ENCODE results near the gene EIF1. TPM values are rescaled to one million over a fixed set of nuclear protein-coding genes. Genes with fewer than 3 reads are reported as not detected.

The EIF1 gene
- polyA plus RNA-seq, 2 of the 4 experiments (the other 2 are of a cell fraction), result 834 to 873 TPM

DNA sequence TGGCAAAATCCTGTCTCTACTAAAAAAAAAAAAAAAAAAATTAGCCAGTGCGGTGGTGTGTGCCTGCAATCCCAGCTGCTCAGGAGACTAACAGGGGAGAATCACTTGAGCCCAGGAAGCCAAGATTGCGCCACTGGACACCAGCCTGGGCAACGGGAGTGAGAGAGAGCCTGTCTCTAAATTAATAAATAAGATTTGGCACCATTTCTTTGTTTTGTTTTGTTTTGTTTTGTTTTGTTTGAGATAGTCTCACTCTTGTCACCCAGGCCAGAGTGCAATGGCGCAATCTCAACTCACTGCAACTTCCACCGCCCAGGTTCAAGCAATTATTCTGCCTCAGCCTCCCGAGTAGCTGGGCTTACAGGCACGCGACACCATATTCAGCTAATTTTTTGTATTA, 14.0 kb downstream of the EIF1 start:
- 82% methylated on average over 8 of the region's 8 CpGs for WGBS (ENCODE audit: missing lambda C conversion rate)
- POLR2A ChIA-PET, result interaction anchor here (0.9 to 1.5 kb wide), 2 partner anchors 13 to 14 kb away, joined by 3 to 5 read pairs; no protein-coding TSS in a partner anchor
- DNase-seq (ENCODE audit: low read depth in 1 of 2, low spot score in 1 of 2), result no peak
- Histone ChIP-seq H3K27ac (no peak overlapping the region), H3K4me1 (peaks cover 13% of the 10 kb centered on the region), H3K4me2 (no peak overlapping the region), H3K9me3 (no peaks in the 10 kb centered on the region), H3K4me3 (no peak overlapping the region)
- TF ChIP-seq CHD2 (IDR thresholded peaks at IDR 0.05; ENCODE audit: low read length, partially characterized antibody), result no peak
- TF ChIP-seq ESRRA (IDR thresholded peaks at IDR 0.05; ENCODE audit: borderline replicate concordance, low read length), result no peak
- TF ChIP-seq, protein P1, sequence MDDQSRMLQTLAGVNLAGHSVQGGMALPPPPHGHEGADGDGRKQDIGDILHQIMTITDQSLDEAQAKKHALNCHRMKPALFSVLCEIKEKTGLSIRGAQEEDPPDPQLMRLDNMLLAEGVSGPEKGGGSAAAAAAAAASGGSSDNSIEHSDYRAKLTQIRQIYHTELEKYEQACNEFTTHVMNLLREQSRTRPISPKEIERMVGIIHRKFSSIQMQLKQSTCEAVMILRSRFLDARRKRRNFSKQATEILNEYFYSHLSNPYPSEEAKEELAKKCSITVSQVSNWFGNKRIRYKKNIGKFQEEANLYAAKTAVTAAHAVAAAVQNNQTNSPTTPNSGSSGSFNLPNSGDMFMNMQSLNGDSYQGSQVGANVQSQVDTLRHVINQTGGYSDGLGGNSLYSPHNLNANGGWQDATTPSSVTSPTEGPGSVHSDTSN (IDR thresholded peaks at IDR 0.05), result no peak
- TF ChIP-seq, protein P2, sequence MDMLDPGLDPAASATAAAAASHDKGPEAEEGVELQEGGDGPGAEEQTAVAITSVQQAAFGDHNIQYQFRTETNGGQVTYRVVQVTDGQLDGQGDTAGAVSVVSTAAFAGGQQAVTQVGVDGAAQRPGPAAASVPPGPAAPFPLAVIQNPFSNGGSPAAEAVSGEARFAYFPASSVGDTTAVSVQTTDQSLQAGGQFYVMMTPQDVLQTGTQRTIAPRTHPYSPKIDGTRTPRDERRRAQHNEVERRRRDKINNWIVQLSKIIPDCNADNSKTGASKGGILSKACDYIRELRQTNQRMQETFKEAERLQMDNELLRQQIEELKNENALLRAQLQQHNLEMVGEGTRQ (IDR thresholded peaks at IDR 0.05), result no peak
- no peak for TF ChIP-seq ZC3H11A (IDR thresholded peaks at IDR 0.05)
- TF ChIP-seq, protein P3, sequence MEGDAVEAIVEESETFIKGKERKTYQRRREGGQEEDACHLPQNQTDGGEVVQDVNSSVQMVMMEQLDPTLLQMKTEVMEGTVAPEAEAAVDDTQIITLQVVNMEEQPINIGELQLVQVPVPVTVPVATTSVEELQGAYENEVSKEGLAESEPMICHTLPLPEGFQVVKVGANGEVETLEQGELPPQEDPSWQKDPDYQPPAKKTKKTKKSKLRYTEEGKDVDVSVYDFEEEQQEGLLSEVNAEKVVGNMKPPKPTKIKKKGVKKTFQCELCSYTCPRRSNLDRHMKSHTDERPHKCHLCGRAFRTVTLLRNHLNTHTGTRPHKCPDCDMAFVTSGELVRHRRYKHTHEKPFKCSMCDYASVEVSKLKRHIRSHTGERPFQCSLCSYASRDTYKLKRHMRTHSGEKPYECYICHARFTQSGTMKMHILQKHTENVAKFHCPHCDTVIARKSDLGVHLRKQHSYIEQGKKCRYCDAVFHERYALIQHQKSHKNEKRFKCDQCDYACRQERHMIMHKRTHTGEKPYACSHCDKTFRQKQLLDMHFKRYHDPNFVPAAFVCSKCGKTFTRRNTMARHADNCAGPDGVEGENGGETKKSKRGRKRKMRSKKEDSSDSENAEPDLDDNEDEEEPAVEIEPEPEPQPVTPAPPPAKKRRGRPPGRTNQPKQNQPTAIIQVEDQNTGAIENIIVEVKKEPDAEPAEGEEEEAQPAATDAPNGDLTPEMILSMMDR (IDR thresholded peaks at IDR 0.05), result no peak
- no peak for TF ChIP-seq MAFK (IDR thresholded peaks at IDR 0.05; ENCODE audit: partially characterized antibody)
- TF ChIP-seq RARB (CRISPR knock-in tag; IDR thresholded peaks at IDR 0.05), result no peak
- FAIRE-seq, result no peak
- no peak for ATAC-seq
- CTCF ChIA-PET, result interaction anchor here (0.6 to 96.0 kb wide), 7 partner anchors 9 to 366 kb away, joined by 3 to 3262 read pairs (median 4); partner anchors contain the start of genes FKBP10, GAST, JUP and P3H4

DNA sequence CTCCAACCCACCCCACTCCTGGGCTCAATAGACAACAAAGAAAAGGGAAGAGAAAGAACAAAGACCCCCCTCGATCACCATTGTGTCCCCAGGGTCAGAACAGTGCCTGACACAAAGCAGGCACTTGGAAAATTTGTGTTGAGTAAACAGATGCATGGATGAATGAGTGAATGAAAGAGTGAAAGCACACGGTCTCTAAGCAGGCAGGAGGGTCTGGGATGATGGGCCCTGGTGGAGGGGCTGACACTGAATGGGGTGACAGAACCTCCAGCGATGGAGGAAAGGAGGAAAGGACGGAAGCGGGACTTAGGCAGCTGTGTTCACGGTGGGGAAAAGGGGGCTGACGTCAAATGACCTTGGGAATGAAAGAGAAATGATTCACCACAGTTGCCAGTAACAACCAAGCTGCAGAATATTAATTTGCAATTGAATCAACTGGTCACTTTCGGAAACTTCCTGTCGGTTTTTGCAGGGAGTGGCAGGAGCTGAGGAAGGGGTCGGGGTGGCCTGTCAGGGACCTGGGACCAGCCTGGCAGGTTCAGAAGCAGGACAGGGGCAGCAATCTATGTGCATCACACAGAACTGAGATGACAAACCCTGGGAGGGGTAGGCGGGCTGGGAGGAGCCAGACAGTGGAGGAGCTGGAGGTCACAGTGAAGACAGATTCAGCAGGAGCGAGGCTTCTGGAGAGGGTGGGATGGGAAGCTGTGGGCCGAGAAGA, 16.7 kb downstream of the EIF1 start:
- H3K9me3 ChIP-seq, result no peaks in the 10 kb centered on the region
- H3K4me1 ChIP-seq, result peaks cover 13% of the 10 kb centered on the region
- no peak for DNase-seq (ENCODE audit: low read depth in 1 of 2, low spot score in 1 of 2)
- ChIA-PET CTCF (interaction anchor here (0.9 to 96.0 kb wide), 7 partner anchors 10 to 1078 kb away, joined by 3 to 3262 read pairs (median 3); partner anchors contain the start of genes FKBP10, HAP1, JUP and P3H4), POLR2A (interaction anchor here (0.6 to 4.8 kb wide), 3 partner anchors 9 to 191 kb away, joined by 3 to 38 read pairs (median 6); partner anchors contain the start of gene EIF1)
- 0 out of 6 replicates have a peak overlapping the region, but pooled peaks of 1 of the 2 experiments have one; percentile 13 for H3K27ac ChIP-seq
- TF ChIP-seq EHMT2 (IDR thresholded peaks at IDR 0.05; ENCODE audit: low read depth) (no peak), FOSL2 (IDR thresholded peaks at IDR 0.05) (no peak), FOSL2 (CRISPR knock-in tag; IDR thresholded peaks at IDR 0.05) (0 out of 2 replicates have a peak, but pooled peaks have one; percentile 13)
- no peak for FAIRE-seq
- peak overlapping the region; percentile 6; the same call in 1 of the 3 replicates for H3K4me2 ChIP-seq
- 61% methylated on average over 13 of the region's 13 CpGs for WGBS (ENCODE audit: missing lambda C conversion rate)
- peak; percentile 59 to 64; a peak in 5 of 6 replicates for ATAC-seq
- no peak overlapping the region for H3K4me3 ChIP-seq

DNA sequence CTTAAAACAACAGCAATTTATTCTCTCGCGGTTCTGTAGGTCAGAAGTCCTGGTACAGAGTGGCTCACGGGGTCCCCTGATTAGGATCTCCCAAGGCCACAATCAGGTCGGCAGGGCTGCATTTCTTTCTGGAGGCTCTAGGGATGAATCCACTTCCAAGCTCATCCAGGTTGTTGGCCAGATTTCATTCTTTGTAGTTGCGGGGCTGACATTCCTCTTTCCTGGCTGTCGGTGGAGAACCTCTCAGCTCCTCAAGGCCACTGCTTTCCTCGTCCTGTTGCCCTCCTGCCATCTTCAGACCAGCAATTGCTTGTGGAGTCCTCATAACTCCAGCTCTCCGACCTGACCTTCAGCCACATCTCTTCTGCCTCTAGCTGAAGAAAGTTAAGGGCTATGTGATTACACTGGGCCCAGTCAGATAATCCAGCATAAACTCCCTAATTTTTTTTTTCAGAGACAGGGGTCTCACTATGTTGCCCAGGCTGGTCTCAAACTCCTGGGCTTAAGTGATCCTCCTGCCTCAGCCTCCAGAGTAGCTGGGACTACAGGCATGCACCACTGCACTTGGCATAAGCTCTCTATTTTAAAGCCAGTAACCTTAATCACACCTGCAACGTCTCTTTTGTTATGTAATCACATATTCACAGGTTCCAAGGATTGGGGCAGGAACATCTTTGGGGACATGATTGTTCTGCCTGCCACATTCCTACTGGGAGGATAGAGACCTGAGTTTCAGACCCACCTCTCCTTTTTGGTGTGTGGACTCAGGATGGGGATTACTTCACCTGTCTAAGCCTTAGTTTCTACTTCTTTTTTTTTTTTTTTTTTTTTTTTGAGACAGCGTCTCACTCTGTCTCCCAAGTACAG, 19.4 kb downstream of the EIF1 start:
- Histone ChIP-seq H3K9me3 (no peaks in the 10 kb centered on the region), H3K27ac (no peak overlapping the region), H3K4me3 (no peak overlapping the region), H3K4me1 (peaks cover 13% of the 10 kb centered on the region), H3K4me2 (no peak overlapping the region)
- 66% methylated on average over 10 of the region's 10 CpGs for WGBS (ENCODE audit: missing lambda C conversion rate)
- ChIA-PET POLR2A (interaction anchor here (0.7 to 4.8 kb wide), 5 partner anchors 12 to 26 kb away, joined by 3 to 38 read pairs (median 4); partner anchors contain the start of genes EIF1 and HAP1), CTCF (interaction anchor here (0.6 to 96.0 kb wide), 12 partner anchors 9 to 466 kb away, joined by 3 to 3262 read pairs (median 8); partner anchors contain the start of genes FKBP10, JUP and P3H4)
- DNase-seq (ENCODE audit: low read depth in 1 of 2, low spot score in 1 of 2) (no peak), FAIRE-seq (no peak), ATAC-seq (no peak)
- no peak for TF ChIP-seq FOXS1 (CRISPR knock-in tag; IDR thresholded peaks at IDR 0.05)
- TF ChIP-seq NPAS2 (CRISPR knock-in tag; IDR thresholded peaks at IDR 0.05; ENCODE audit: borderline replicate concordance), result no peak
- no peak for TF ChIP-seq EHMT2 (IDR thresholded peaks at IDR 0.05; ENCODE audit: low read depth)
- no peak for TF ChIP-seq HDAC2 (IDR thresholded peaks at IDR 0.05)
- TF ChIP-seq EHF (CRISPR knock-in tag; IDR thresholded peaks at IDR 0.05), result no peak
- no peak for TF ChIP-seq HOXB13 (CRISPR knock-in tag; IDR thresholded peaks at IDR 0.05; ENCODE audit: low read depth)
- TF ChIP-seq JUN (IDR thresholded peaks at IDR 0.05), result no peak
- no peak for TF ChIP-seq PHF8 (IDR thresholded peaks at IDR 0.05; ENCODE audit: borderline replicate concordance, low read depth)
- TF ChIP-seq, protein P2 (IDR thresholded peaks at IDR 0.05), result no peak
- no peak for TF ChIP-seq RARB (CRISPR knock-in tag; IDR thresholded peaks at IDR 0.05)
- TF ChIP-seq, protein P4, sequence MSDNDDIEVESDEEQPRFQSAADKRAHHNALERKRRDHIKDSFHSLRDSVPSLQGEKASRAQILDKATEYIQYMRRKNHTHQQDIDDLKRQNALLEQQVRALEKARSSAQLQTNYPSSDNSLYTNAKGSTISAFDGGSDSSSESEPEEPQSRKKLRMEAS (IDR thresholded peaks at IDR 0.05), result no peak
- no peak for TF ChIP-seq TP53 (CRISPR knock-in tag; IDR thresholded peaks at IDR 0.05)
- no peak for TF ChIP-seq JUNB (IDR thresholded peaks at IDR 0.05)
- TF ChIP-seq RFX5 (IDR thresholded peaks at IDR 0.05), result no peak
